Activated naive CD8-positive, alpha-beta T cell treated with anti-CD3 and anti-CD28 coated beads for 36 hours (primary cell): ENCODE data around the gene XYLT1. TPM values are rescaled to one million over a fixed set of nuclear protein-coding genes. Genes with fewer than 3 reads are reported as not detected.

Experiments used
- DNase-seq: peaks from one replicate; pipeline ENCODE4 v3.0.0; 2021
- H3K27ac Mint-ChIP-seq: one replicate; pipeline ENCODE4 v1.8.0; 2022; ENCODE audit warnings: mild to moderate bottlenecking, moderate library complexity, mixed read lengths
- H3K27me3 Mint-ChIP-seq: one replicate; pipeline ENCODE4 v1.8.0; 2022; ENCODE audit warnings: mild to moderate bottlenecking, mixed read lengths
- H3K36me3 Mint-ChIP-seq: one replicate; pipeline ENCODE4 v1.8.0; 2021; ENCODE audit warnings: mild to moderate bottlenecking, mixed read lengths
- H3K4me1 Mint-ChIP-seq: one replicate; pipeline ENCODE4 v1.8.0; 2021; ENCODE audit warnings: mixed read lengths
- H3K4me3 Mint-ChIP-seq: one replicate; pipeline ENCODE4 v1.8.0; 2022; ENCODE audit warnings: mild to moderate bottlenecking, moderate library complexity, mixed read lengths
- H3K9me3 Mint-ChIP-seq: one replicate; pipeline ENCODE4 v1.8.0; 2022; ENCODE audit warnings: mixed read lengths
- total RNA-seq, 2 experiments: library from RNA; stranded (reverse); gene quantifications; one replicate each; pipeline ENCODE4 v1.2.3, GENCODE V29; 2021

The XYLT1 gene
- total RNA-seq, 2 experiments from 2014 or later, result 4.1 to 4.6 TPM

- H3K4me1 Mint-ChIP-seq, result peaks cover 61% of the 10 kb centered on the region
- no peak overlapping the region for H3K4me3 Mint-ChIP-seq
- H3K36me3 Mint-ChIP-seq, result peaks cover 3% of the 10 kb centered on the region
- H3K27me3 Mint-ChIP-seq, result no peaks in the 10 kb centered on the region
- no peaks in the 10 kb centered on the region for H3K9me3 Mint-ChIP-seq
- no peak for DNase-seq
- H3K27ac Mint-ChIP-seq, result no peak overlapping the region
These were observed 95.1 kb downstream of the XYLT1 start for GRCh38 chr16:17375461-17376304.

- H3K27ac Mint-ChIP-seq, result peak overlapping the region; percentile 74
- DNase-seq, result peak; percentile 28
These were observed 96.0 kb downstream of the XYLT1 start for GRCh38 chr16:17374668-17375255.

DNA sequence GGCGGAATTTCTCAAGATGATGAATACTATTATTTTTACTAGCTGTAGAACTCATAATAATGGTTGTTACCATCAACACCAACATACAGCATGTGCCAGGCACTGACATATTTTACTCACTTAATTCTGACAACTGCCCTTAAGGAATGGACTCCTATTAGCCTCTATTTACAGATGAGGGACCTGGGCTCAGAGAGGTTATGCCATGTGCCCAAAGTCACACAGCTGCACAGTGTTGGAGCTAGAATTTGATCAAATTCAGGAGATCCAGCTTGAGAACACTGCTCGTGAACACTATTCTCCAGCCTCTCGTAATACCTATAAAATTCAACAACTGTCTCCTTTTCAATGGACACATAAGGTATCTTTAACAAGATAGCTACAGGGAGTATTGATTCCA is 97.2 kb downstream of the XYLT1 start:
- H3K27ac Mint-ChIP-seq, result no peak overlapping the region
- H3K4me3 Mint-ChIP-seq, result no peak overlapping the region
- no peaks in the 10 kb centered on the region for H3K9me3 Mint-ChIP-seq

More at GRCh38 chr16:17374668-17375255, 96.0 kb downstream of the XYLT1 start:
- H3K4me3 Mint-ChIP-seq, result no peak overlapping the region
- peaks cover 67% of the 10 kb centered on the region for H3K4me1 Mint-ChIP-seq
- H3K36me3 Mint-ChIP-seq, result peaks cover 3% of the 10 kb centered on the region
- no peaks in the 10 kb centered on the region for H3K9me3 Mint-ChIP-seq
- H3K27me3 Mint-ChIP-seq, result no peaks in the 10 kb centered on the region

DNA sequence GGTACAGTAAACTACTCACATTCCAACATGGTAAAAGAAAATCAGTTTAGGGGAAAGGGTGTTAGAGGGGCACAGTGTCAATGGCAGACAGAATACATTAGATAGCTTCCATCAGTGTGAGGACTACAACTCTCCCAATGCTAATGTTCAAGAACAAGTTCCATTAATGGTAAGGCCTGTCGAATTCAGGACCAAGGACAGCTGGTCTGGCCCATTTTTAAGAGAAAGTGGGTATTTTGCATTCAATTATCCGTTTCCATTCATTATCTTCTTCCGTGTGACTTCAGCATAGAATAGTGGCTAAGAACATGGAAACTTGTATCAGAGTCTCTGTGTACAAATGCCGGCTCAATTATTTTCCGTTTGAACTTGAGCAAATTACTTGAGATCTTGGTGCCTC is 98.4 kb downstream of the XYLT1 start:
- Mint-ChIP-seq H3K27me3 (no peaks in the 10 kb centered on the region), H3K36me3 (peaks cover 12% of the 10 kb centered on the region), H3K27ac (no peak overlapping the region), H3K4me3 (no peak overlapping the region), H3K4me1 (peaks cover 74% of the 10 kb centered on the region), H3K9me3 (peaks cover under 1% of the 10 kb centered on the region)
- no peak for DNase-seq

More for the DNA sequence above, 97.2 kb downstream of the XYLT1 start:
- H3K4me1 Mint-ChIP-seq, result peaks cover 76% of the 10 kb centered on the region
- H3K36me3 Mint-ChIP-seq, result peaks cover 6% of the 10 kb centered on the region
- no peaks in the 10 kb centered on the region for H3K27me3 Mint-ChIP-seq
- no peak for DNase-seq

GRCh38 chr16:17371299-17371698 is 99.5 kb downstream of the XYLT1 start:
- H3K27me3 Mint-ChIP-seq, result no peaks in the 10 kb centered on the region
- peaks cover 80% of the 10 kb centered on the region for H3K4me1 Mint-ChIP-seq
- H3K27ac Mint-ChIP-seq, result peak overlapping the region; percentile 61
- DNase-seq, result no peak
- H3K36me3 Mint-ChIP-seq, result peaks cover 17% of the 10 kb centered on the region
- H3K4me3 Mint-ChIP-seq, result no peak overlapping the region
- peaks cover 6% of the 10 kb centered on the region for H3K9me3 Mint-ChIP-seq

GRCh38 chr16:17370731-17371285 is 100.0 kb downstream of the XYLT1 start:
- Mint-ChIP-seq H3K36me3 (peaks cover 17% of the 10 kb centered on the region), H3K27ac (peak overlapping the region; percentile 95), H3K4me1 (peaks cover 82% of the 10 kb centered on the region), H3K9me3 (peaks cover 6% of the 10 kb centered on the region), H3K27me3 (no peaks in the 10 kb centered on the region), H3K4me3 (no peak overlapping the region)
- no peak for DNase-seq

DNA sequence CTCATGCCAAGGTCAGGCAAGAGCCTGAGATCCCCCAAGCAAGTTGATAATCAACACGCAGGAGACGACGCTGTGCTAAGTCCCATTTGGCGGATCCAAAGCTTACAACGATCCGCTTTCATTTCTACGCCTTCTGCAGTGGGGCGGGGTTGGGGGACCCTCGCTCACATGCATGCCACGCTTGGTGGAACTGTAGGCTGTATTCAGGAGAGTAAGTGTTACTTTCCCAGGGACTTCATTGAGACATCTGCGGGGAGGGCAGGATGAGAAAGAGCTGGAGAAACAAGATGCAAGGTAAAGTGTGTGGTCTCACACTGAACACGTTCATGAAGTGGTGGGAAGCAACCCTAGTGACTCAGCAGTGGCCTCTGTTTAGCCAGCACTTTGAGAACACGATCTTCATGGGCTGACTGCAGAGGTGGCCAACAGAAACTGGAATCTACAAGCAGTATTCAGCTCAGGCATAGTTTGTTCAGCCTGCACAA is 100.5 kb downstream of the XYLT1 start:
- Mint-ChIP-seq H3K9me3 (peaks cover 6% of the 10 kb centered on the region), H3K27ac (peak overlapping the region; percentile 95), H3K36me3 (peaks cover 17% of the 10 kb centered on the region), H3K4me3 (peak overlapping the region; percentile 83), H3K4me1 (peaks cover 85% of the 10 kb centered on the region), H3K27me3 (no peaks in the 10 kb centered on the region)
- DNase-seq, result no peak

- Mint-ChIP-seq H3K4me1 (peaks cover 86% of the 10 kb centered on the region), H3K27me3 (no peaks in the 10 kb centered on the region), H3K9me3 (peaks cover 6% of the 10 kb centered on the region), H3K27ac (peak overlapping the region; percentile 95), H3K36me3 (peaks cover 15% of the 10 kb centered on the region), H3K4me3 (peak overlapping the region; percentile 83)
- peak; percentile 65 for DNase-seq
These were observed 101.1 kb downstream of the XYLT1 start for GRCh38 chr16:17369421-17370222.

DNA sequence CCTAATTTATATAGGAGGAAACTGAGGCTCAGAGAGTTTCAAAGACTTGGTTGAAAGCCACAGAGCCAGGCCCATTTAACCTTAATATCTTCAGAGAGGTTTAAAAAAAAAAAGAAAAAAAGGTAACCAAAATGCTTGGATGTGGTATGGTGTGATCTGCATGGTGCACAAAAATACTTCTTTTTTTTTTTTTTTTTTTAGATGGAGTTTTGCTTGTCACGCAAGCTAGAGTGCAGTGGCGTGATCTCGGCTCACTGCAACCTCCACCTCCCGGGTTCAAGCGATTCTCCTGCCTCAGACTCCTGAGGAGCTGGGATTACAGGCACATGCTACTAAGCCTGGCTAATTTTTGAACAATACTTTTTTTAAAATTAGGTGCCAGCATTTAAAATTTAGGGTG is 101.8 kb downstream of the XYLT1 start:
- Mint-ChIP-seq H3K36me3 (peaks cover 15% of the 10 kb centered on the region), H3K9me3 (peaks cover 6% of the 10 kb centered on the region)
- peak; percentile 16 for DNase-seq

GRCh38 chr16:17368446-17368845 is 102.3 kb downstream of the XYLT1 start:
- Mint-ChIP-seq H3K27ac (peak overlapping the region; percentile 95), H3K27me3 (no peaks in the 10 kb centered on the region), H3K9me3 (peaks cover 6% of the 10 kb centered on the region), H3K4me3 (peak overlapping the region; percentile 83), H3K36me3 (peaks cover 15% of the 10 kb centered on the region), H3K4me1 (peaks cover 86% of the 10 kb centered on the region)
- no peak for DNase-seq

More for the DNA sequence above, 101.8 kb downstream of the XYLT1 start:
- peaks cover 86% of the 10 kb centered on the region for H3K4me1 Mint-ChIP-seq
- H3K4me3 Mint-ChIP-seq, result peak overlapping the region; percentile 83
- no peaks in the 10 kb centered on the region for H3K27me3 Mint-ChIP-seq
- H3K27ac Mint-ChIP-seq, result peak overlapping the region; percentile 95

- Mint-ChIP-seq H3K36me3 (peaks cover 15% of the 10 kb centered on the region), H3K4me3 (peak overlapping the region; percentile 35)
- no peak for DNase-seq
These were observed 102.8 kb downstream of the XYLT1 start for GRCh38 chr16:17367923-17368322.

GRCh38 chr16:17367036-17367435 is 103.7 kb downstream of the XYLT1 start:
- no peak overlapping the region for H3K4me3 Mint-ChIP-seq
- peak; percentile 16 for DNase-seq
- peaks cover 18% of the 10 kb centered on the region for H3K36me3 Mint-ChIP-seq
- H3K27me3 Mint-ChIP-seq, result no peaks in the 10 kb centered on the region
- H3K27ac Mint-ChIP-seq, result peak overlapping the region; percentile 95
- peaks cover 6% of the 10 kb centered on the region for H3K9me3 Mint-ChIP-seq
- peaks cover 96% of the 10 kb centered on the region for H3K4me1 Mint-ChIP-seq

More at GRCh38 chr16:17367923-17368322, 102.8 kb downstream of the XYLT1 start:
- Mint-ChIP-seq H3K27me3 (no peaks in the 10 kb centered on the region), H3K9me3 (peaks cover 6% of the 10 kb centered on the region), H3K4me1 (peaks cover 91% of the 10 kb centered on the region), H3K27ac (peak overlapping the region; percentile 95)

- peak overlapping the region; percentile 95 for H3K27ac Mint-ChIP-seq
These were observed 104.3 kb downstream of the XYLT1 start for GRCh38 chr16:17366299-17366961.

More at GRCh38 chr16:17366299-17366961, 104.3 kb downstream of the XYLT1 start:
- Mint-ChIP-seq H3K9me3 (peaks cover 6% of the 10 kb centered on the region), H3K4me1 (peaks cover 95% of the 10 kb centered on the region), H3K36me3 (peaks cover 18% of the 10 kb centered on the region), H3K4me3 (no peak overlapping the region), H3K27me3 (no peaks in the 10 kb centered on the region)
- DNase-seq, result no peak
